Ishikawa (cell line): Measurements from ENCODE around the gene ATP9A.

Source experiments
- MAX ChIP-seq: IDR thresholded peaks from 2 replicates; pipeline ENCODE4 v1.6.1; 2012
- REST ChIP-seq: IDR thresholded peaks from 2 replicates; pipeline ENCODE4 v1.6.1; 2012; ENCODE audit warnings: low read depth, mild to moderate bottlenecking
- TAF1 ChIP-seq: IDR thresholded peaks from 2 replicates; pipeline ENCODE4 v1.6.1; 2012; ENCODE audit warnings: low read depth, mild to moderate bottlenecking

GRCh38 chr20:51565298-51566144 lies 202.7 kb downstream of the ATP9A start:
- TF ChIP-seq MAX (no peak), REST (no peak), TAF1 (no peak)
